ENCODE results near the gene SLC3A2.
A peak's percentile ranks its signal among the peaks of the same experiment; 100 is the strongest.
"Not testable (repeated sequence)": the region's sequence is repeated elsewhere in the genome, so short reads cannot be mapped to it uniquely, and the experiment has no call there.

SLC3A2 gene

GRCh38 chr11:62880803-62881578, at the start of gene SLC3A2:
SLC3A2 (plus strand) TSS chr11:62880896; CDS start chr11:62881024, 128 bp downstream.
- DNase-seq (ENCODE audit: low read depth in 2 of 2): peak; percentile 73 to 78

- no peak for DNase-seq (ENCODE audit: low read depth in 2 of 2)
Measured at GRCh38 chr11:62830904-62831519, 49.7 kb upstream of the SLC3A2 start.

GRCh38 chr11:62831520-62832335, 49.0 kb upstream of the SLC3A2 start, which contains the start of gene STX5:
STX5 (minus strand) TSS chr11:62832051; CDS start chr11:62831243, 808 bp downstream.
- peak; percentile 99 to 100 for DNase-seq (ENCODE audit: low read depth in 2 of 2)

- DNase-seq (ENCODE audit: low read depth in 2 of 2): no peak
Measured at GRCh38 chr11:62832336-62833234, 48.1 kb upstream of the SLC3A2 start, which contains the start of gene TEX54. TEX54 (minus strand) TSS chr11:62832841.

GRCh38 chr11:62835336-62835735, 45.4 kb upstream of the SLC3A2 start:
- no peak for DNase-seq (ENCODE audit: low read depth in 2 of 2)

GRCh38 chr11:62839050-62839945, 41.4 kb upstream of the SLC3A2 start, which contains the start of gene WDR74:
WDR74 (minus strand) TSS chr11:62839590; CDS start chr11:62839570, 20 bp downstream.
- DNase-seq (ENCODE audit: low read depth in 2 of 2): peak; percentile 75 to 86

GRCh38 chr11:62840721-62841360, 39.9 kb upstream of the SLC3A2 start:
- peak; percentile 70 to 74 for DNase-seq (ENCODE audit: low read depth in 2 of 2)

- DNase-seq (ENCODE audit: low read depth in 2 of 2): peak; percentile 62 to 75
Measured at GRCh38 chr11:62841361-62842170, 39.1 kb upstream of the SLC3A2 start.

- no peak for DNase-seq (ENCODE audit: low read depth in 2 of 2)
Measured at GRCh38 chr11:62842171-62842741, 38.4 kb upstream of the SLC3A2 start.

- not testable (repeated sequence) for DNase-seq (ENCODE audit: low read depth in 2 of 2)
Measured at GRCh38 chr11:62842891-62843290, 37.8 kb upstream of the SLC3A2 start.

- no peak for DNase-seq (ENCODE audit: low read depth in 2 of 2)
Measured at GRCh38 chr11:62843466-62843865, 37.2 kb upstream of the SLC3A2 start.

- DNase-seq (ENCODE audit: low read depth in 2 of 2): no peak
Measured at GRCh38 chr11:62844154-62844553, 36.5 kb upstream of the SLC3A2 start.

- no peak for DNase-seq (ENCODE audit: low read depth in 2 of 2)
Measured at GRCh38 chr11:62846177-62846576, 34.5 kb upstream of the SLC3A2 start.

GRCh38 chr11:62847767-62848314, 32.9 kb upstream of the SLC3A2 start:
- no peak for DNase-seq (ENCODE audit: low read depth in 2 of 2)

GRCh38 chr11:62850911-62851806, 29.5 kb upstream of the SLC3A2 start:
- peak in 1 of 2 donors; percentile 43 for DNase-seq (ENCODE audit: low read depth in 2 of 2)

GRCh38 chr11:62851807-62852522, 28.7 kb upstream of the SLC3A2 start:
- no peak for DNase-seq (ENCODE audit: low read depth in 2 of 2)
